Measurements from ENCODE around the gene SLC13A5. TPM values are rescaled to one million over a fixed set of nuclear protein-coding genes. Genes with fewer than 3 reads are reported as not detected.

Gene SLC13A5
- total and polyA plus RNA-seq, 4 donors, result 88.4 to 399 (median 244) TPM

- no peaks in the 10 kb centered on the region for H3K27me3 ChIP-seq (ENCODE audit: control insufficient read depth in 4 of 4, insufficient read depth in 4 of 4, low read length in 3 of 4)
- H3K4me1 ChIP-seq (ENCODE audit: control insufficient read depth in 4 of 4, insufficient read depth in 4 of 4, low read length in 3 of 4), result peaks cover 4 to 51% (median 37%) of the 10 kb centered on the region in 4 donors
- H3K9ac ChIP-seq (ENCODE audit: low read depth in 1 of 2, low read length in 2 of 2), result no peak overlapping the region
- H3K9me3 ChIP-seq (ENCODE audit: control insufficient read depth in 4 of 4, low read length in 3 of 4), result no peaks in the 10 kb centered on the region
- H3K36me3 ChIP-seq (ENCODE audit: control insufficient read depth in 4 of 4, insufficient read depth in 3 of 4, low read depth in 1 of 4, low read length in 3 of 4), result peaks cover 1 to 7% (median 5%) of the 10 kb centered on the region in 4 donors
- 45% methylated on average over 3 of the region's 3 CpGs for WGBS
- no peak overlapping the region for H3K4me3 ChIP-seq (ENCODE audit: low read depth in 1 of 3, low read length in 3 of 3)
- DNase-seq (ENCODE audit: low spot score), result no peak
- TF ChIP-seq ZBTB33 (IDR thresholded peaks at IDR 0.05) (no peak), RXRA (IDR thresholded peaks at IDR 0.05) (peak in 1 of 2 donors; percentile 30), ATF3 (IDR thresholded peaks at IDR 0.05) (peak; percentile 27), EGR1 (IDR thresholded peaks at IDR 0.05; ENCODE audit: low read depth in 2 of 2) (no peak), HNF4A (conservative IDR thresholded peaks at IDR 0.05) (peak; percentile 39 to 52), SP1 (IDR thresholded peaks at IDR 0.05) (peak; percentile 6), JUND (IDR thresholded peaks at IDR 0.05) (peak in 1 of 2 donors; percentile 11)
- peak overlapping the region in 1 of 2 donors; percentile 4 for H3K27ac ChIP-seq (ENCODE audit: low read depth in 1 of 2, low read length in 2 of 2)
These were observed 30.0 kb downstream of the SLC13A5 start for GRCh38 chr17:6683081-6683684.

GRCh38 chr17:6682339-6682738 is 30.8 kb downstream of the SLC13A5 start:
- no peak overlapping the region for H3K9ac ChIP-seq (ENCODE audit: low read depth in 1 of 2, low read length in 2 of 2)
- H3K27ac ChIP-seq (ENCODE audit: low read depth in 1 of 2, low read length in 2 of 2), result no peak overlapping the region
- no peaks in the 10 kb centered on the region for H3K27me3 ChIP-seq (ENCODE audit: control insufficient read depth in 4 of 4, insufficient read depth in 4 of 4, low read length in 3 of 4)
- DNase-seq (ENCODE audit: low spot score), result no peak
- H3K4me3 ChIP-seq (ENCODE audit: low read depth in 1 of 3, low read length in 3 of 3), result no peak overlapping the region
- 95% methylated on average over 4 of the region's 4 CpGs for WGBS
- H3K9me3 ChIP-seq (ENCODE audit: control insufficient read depth in 4 of 4, low read length in 3 of 4), result no peaks in the 10 kb centered on the region
- peaks cover 4 to 46% (median 34%) of the 10 kb centered on the region in 4 donors for H3K4me1 ChIP-seq (ENCODE audit: control insufficient read depth in 4 of 4, insufficient read depth in 4 of 4, low read length in 3 of 4)
- TF ChIP-seq EGR1 (IDR thresholded peaks at IDR 0.05; ENCODE audit: low read depth in 2 of 2) (no peak), TAF1 (conservative IDR thresholded peaks at IDR 0.05) (no peak), YY1 (IDR thresholded peaks at IDR 0.05) (no peak), FOXA1 (IDR thresholded peaks at IDR 0.05) (no peak), RXRA (IDR thresholded peaks at IDR 0.05) (no peak), GABPA (IDR thresholded peaks at IDR 0.05 in 1 of 2, conservative IDR thresholded peaks at IDR 0.05 in 1 of 2) (no peak), MAX (IDR thresholded peaks at IDR 0.05) (no peak), HNF4A (conservative IDR thresholded peaks at IDR 0.05) (no peak), HNF4G (IDR thresholded peaks at IDR 0.05) (no peak), REST (IDR thresholded peaks at IDR 0.05) (no peak), CTCF (IDR thresholded peaks at IDR 0.05; ENCODE audit: low read depth, low read length, missing input control) (no peak), JUND (IDR thresholded peaks at IDR 0.05) (no peak), FOXA2 (IDR thresholded peaks at IDR 0.05) (no peak)
- peaks cover 0 to 1% (median under 1%) of the 10 kb centered on the region in 4 donors for H3K36me3 ChIP-seq (ENCODE audit: control insufficient read depth in 4 of 4, insufficient read depth in 3 of 4, low read depth in 1 of 4, low read length in 3 of 4)

All from liver (tissue), 9 donors.